ENCODE measurements around the gene TIMM22.
A peak's percentile ranks its signal among the peaks of the same experiment; 100 is the strongest.
"Not testable (repeated sequence)": the region's sequence is repeated elsewhere in the genome, so short reads cannot be mapped to it uniquely, and the experiment has no call there.

The TIMM22 gene

DNA sequence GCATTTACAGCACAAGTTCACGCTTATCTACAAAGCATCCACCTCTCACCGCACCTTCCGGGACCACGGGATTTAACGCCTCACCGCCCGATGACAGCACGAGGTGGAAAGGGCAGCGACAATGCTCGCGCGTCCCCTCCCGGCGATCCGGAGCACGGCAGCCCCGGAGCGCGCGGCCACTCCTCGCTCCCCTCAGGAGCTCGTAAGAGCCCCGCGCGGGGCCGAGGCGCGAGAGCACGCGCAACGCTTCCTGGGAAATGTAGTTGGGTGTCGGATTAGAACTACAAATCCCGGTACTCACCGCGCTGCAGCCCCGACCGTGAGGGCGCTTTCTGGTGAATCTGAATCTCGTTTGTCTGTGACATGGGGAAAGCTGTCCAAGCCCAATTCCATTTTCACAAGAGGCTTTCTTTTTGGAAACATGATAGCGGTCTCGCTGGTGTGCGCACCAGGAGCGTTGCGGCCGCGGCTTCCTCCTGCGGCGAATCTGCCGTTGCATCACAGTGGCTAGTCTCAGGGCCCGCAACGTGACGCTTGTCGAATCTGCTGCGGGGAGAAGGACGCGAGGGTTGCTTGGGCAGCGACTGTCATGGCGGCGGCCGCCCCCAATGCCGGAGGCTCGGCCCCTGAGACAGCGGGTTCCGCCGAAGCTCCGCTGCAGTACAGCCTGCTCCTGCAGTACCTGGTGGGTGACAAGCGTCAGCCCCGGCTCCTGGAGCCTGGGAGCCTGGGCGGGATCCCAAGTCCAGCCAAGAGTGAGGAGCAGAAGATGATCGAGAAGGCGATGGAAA, at the start of gene TIMM22:
TIMM22 (plus strand) TSS at position 576 of the 791 bp plus-strand sequence; CDS start at position 590, 14 bp downstream.
- peak; percentile 95 for DNase-seq

DNA sequence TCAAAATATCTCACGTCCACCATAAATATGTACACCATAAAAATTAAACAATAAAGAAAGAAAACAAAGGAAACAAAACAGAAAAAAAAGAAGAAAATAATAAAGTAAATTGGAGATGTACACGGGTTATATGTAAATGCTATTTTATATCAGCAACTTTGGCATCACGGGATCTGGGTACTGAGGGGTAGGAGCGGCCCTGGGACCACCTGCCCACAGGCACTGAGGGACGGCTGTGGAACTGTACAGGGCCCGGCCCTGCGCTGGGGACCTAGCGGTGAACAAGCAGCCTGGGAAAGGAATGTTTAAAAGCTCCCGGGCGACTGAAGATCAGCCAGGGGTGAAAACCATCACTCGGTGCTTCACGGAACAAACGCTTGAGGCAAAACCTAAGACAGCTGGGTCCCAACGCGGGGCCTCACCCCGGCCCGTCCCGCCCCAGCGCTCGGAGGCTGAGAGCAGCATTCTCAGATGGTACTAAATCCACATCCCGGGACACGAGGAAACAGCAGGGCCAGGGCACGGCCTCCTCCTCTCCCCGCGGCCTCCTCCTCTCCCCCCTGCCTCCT, 48.6 kb upstream of the TIMM22 start:
- no peak for DNase-seq

DNA sequence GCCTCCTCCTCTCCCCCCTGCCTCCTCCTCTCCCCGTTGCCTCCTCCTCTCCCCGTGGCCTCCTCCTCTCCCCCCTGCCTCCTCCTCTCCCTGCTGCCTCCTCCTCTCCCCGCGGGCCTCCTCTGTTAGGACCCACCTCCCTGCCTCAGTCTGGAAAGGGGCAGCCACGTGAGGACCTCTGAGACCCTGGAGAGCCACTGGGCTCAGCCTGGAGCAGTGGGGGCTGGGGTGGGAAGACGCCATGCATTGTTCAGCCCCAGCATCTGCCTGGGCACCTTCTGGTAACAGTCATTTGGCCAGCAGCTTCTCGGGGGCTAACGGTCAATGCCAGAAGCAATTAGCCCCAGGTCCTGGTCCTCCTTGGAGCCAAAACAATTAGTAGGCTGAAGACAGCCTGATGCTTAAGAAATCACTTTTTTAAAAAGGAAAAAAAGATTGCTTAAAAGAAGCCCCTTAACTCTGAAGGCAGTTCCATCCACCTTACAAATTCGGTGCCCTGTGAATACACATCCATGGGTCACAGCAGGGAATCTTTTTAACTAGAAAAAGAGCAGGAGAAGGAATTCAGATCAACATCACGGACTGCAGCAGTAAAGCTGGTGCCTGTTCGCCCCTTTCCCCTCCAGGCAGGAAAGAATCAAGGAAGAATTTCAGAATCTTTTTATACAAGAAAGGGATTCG, 47.2 kb upstream of the TIMM22 start:
- no peak for DNase-seq

DNA sequence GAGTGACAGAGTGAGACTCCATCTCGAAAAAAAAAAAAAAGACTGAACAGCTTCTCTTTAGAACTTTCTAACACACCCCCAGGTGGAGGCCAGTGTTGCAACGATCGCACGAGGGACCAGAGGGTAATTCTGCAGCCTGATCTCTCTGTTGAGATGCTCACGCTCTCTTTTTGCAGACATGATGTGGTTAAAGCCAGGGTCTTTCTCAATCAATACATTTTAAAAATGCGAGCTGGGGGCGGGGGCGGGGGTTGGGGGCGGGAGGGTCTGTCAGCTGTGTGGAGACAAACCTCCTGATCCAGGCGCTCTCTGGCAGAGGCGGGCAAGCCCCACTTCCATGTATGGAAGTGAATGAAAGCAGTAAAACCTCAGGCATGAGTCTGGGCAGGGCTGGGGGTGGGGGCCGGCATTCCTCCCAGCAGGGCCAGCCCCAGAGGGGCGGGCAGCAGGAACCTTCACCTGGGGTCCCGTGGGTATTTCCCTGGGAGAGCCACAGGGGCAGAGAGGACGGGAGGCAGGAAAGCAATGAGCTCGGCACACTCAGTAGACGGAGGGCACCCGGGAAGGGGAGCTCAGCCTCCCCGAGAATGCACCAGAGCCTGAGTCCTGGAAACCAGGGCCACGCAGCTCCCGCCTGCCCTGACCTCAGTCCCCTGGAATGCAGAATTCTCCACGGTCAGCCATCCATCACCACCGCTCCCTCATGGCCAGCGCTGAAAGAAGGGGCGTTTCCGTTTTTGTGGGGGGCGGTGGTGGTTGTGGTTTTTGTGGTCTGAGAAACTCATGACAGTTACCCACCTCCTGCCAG, 45.4 kb upstream of the TIMM22 start:
- no peak for DNase-seq

DNA sequence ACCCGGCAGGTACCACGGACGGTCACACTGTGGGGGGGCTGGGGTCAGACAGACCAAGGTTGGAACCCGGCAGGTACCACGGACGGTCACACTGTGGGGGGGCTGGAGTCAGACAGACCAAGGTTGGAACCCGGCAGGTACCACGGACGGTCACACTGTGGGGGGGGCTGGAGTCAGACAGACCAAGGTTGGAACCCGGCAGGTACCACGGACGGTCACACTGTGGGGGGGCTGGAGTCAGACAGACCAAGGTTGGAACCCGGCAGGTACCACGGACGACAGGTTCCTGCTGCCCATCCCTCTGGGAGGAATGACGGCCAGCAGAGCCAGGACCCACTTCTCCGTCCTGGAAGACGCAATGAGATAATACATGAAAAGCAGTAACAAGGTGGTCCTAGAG, 44.3 kb upstream of the TIMM22 start:
- DNase-seq, result not testable (repeated sequence)

DNA sequence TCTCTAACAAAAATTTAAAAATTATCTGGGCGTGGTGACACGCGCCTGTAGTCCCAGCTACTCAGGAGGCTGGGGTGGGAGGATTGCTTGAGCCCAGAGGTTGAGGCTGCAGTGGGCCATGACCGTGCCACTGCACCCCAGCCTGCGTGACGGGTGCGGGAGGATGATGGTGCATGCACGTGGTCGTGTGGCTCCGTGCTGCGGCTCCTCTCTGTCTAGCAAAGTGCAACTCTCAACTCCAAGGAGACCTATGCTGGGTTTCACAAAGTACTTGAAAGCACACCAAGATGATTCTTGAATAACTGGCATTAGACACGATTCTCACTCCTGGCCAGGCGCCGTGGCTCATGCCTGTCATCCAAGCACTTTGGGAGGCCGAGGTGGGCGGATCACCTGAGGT, 43.2 kb upstream of the TIMM22 start:
- DNase-seq, result no peak

DNA sequence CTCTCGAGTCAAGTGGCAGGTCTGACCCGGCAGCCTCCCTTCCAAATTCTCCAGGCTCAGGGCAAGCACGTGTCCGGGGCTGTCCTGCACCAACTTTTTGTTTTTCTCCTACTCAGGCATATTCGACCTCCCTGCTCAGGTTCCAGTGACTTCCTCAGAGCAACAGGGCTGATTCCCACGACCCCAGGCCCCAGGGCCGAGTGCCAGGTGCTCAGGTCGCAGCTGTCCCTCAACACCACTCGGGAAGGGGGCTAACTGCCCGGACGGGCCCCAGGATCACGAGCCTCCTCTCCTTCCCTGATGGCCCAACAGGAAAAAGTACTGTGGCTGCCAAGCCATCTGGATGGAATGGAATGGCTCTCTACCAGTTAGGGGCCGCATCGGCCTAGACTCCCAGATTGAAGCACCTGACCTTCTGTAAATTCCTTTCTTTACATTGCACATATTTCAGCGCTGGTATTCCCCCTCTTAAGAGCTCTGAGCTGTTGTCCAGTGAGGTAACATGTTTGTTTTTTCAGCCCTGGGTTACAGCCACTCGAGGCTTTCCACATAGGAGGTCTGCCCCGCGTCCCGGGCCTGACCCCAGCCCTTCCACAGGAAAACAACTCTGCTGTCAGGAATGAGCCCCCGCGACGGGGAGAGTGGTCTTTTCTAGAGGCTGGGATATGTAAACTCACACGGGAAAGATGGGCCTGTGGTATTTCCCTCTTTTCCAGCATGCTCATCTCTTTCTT, 42.3 kb upstream of the TIMM22 start:
- no peak for DNase-seq

DNA sequence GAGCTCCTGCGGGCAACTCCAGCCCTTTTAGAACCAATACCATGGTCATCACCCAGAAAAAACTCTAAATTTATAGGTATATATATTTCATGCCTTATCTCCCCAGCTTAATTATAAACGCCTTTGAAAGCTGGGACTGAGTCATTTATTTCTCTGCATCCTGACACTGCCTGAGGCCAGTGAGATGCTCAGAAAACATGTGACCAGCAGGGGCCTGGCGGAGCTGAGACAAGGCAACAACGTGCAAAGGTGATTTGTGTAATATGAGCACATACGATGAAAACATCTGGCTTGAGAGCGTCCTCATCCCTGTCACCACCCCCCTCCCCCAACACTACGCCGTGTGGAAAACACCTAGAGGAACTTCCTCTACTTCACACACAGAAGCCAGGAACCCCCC, 40.0 kb upstream of the TIMM22 start:
- peak; percentile 28 for DNase-seq

DNA sequence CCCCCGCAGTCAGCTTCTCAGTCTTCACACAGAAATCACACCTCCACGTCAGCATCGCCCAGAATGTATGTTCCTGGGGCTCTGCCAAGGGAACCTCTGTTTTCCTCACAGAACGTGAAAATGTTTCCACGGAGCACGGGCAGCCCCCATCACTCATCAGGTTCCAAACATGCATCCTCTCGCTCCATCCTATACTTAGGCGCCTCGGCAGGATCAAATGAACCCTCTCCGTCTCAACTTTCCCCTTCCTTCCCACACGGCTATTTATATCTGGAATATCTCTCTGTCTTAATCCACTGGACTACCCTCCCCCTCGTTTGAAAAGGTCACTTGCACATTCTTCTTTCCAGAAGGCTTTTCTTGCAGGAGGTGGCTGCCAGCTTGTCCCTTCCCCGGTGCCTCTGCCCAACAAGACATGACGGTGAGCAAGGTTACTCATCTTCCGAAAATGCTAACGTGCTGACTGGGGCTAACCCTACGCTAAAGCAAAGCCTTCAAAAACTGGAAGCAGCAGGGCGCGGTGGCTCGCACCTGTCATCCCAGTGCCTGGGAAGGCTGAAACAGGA, 39.0 kb upstream of the TIMM22 start:
- peak; percentile 14 for DNase-seq

DNA sequence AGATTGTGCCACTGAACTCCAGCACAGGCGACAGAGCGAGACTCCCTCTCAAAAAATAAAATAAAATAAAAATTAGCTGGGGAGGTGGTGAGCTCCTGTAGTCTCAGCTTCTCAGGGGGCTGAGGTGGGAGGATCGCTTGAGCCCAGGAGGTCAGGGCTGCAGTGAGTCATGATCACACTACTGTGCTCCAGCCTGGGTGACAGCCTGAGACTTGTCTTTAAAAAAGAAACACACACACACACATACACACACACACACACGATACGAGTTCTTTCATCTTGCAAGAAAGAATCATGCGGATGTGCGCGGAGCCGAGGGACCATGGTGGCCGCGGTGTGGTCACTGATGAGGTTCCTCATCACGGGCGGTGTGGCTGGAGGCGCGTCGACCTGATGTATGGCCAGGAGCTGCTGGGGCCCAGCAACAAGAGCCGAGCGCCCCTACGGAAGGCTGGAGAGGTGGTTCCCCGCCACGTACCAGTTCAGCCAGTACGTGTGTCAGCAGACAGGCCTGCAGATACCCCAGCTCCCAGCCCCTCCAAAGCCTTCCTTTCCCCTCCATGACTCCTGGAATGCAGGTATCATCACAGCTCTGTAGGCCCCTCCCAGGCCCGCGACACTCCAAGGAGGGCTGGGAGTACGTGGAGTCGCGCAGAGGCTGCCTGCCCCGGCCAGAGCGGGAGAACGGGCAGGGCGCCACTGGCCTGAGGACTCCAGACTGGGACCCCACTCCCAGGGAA, 38.0 kb upstream of the TIMM22 start:
- DNase-seq, result no peak

DNA sequence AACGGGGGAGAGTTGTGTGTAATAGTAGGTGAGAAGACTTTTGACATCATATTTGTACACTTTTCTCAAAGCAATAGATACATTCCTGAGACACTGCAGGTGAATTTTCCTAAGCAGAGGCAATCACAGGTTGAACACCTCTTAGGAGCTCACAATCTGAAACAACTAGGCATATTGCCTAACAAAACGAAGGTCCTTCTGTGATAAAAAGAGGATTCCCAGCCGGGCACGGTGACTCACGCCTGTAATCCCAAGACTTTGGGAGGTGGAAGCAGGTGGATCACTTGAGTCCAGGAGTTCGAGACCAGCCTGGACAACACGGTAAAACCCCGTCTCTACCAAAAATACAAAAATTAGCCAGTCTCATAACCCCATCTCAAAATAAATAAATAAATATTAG, 34.8 kb upstream of the TIMM22 start:
- DNase-seq, result no peak

DNA sequence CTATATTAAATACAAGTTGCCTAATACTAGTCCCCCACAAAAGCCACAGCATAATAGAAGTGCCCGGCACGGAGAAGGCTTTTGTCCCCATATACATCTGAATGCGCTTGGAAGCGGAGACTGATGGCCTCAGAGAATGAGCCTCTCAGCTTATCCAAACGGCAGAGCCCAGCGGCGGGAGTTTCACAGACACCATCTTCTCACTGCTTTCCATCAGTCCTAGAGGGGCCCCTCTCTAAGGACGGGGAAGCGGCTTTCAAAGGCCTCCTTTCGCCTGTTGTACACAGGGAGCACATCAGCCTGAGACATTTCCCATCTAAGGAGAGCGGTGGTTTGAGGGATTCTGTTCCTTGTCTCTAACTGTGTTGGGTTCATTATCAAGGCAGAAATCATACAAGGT, 34.3 kb upstream of the TIMM22 start:
- DNase-seq, result no peak

DNA sequence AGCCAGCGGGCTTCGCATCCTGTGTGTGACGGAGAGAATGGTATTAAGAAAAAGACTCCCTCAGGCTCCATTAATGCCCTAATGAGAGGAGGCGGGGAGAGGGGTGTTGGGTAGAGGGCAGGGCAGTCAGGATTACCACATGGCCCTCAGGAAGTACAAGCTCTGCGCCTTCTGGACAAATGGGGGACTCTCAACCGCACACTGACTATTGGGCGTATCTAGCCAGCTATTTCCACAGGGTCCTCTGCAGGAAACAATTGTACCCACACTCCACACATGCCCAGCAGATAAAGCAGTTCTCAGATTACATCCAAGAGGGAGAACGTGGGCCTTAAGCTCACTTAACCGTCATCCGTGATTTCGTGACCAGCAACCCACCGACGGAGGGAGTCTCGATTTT, 32.1 kb upstream of the TIMM22 start:
- no peak for DNase-seq

DNA sequence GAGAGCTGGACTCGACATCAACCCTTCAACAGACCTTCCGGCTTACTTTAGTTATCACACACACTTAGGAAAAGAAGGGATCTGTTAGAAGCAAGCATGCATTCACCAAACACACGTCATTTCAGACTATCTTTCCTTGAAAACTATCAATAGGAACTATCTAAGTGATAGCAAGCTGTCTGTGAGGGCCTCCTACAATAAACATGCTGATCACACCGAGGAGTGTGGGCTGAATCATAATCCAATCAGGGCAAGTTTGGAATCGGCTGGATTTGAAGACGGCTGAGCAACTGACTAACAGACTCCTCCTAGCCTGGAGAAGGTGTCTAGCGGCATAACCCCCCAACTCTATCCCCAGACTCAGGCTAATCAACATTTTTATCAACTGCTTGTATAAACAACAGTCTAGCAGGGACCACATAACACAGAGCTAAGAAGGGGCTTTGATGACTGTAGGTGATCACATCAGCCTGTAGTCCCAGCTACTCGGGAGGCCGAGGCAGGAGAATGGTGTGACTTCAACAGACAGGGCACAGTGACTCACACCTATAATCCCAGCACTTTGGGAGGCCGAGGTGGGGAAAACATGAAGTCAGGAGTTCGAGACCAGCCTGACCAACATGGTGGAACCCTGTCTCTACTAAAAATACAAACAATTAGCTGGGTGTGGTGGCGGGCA, 31.5 kb upstream of the TIMM22 start:
- DNase-seq, result no peak

DNA sequence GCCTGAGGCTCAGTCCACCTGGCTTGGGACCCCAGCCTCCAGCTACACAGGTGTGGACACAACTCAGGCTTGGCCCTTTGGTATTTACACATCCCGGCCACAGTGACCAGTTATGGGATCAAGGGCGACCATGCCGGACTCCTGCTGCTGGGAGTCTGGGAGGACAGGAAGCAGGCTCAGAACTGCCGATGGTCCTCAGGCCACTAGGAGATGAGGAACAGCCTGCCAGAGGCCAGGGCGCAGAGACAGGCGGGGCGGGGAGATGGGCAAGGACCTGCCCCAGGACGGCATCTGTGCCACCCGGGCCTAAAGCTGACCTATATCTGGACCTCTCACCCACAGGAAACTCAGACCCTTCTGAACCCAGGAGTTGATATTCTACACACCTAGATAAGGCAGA, 29.8 kb upstream of the TIMM22 start:
- DNase-seq, result no peak

DNA sequence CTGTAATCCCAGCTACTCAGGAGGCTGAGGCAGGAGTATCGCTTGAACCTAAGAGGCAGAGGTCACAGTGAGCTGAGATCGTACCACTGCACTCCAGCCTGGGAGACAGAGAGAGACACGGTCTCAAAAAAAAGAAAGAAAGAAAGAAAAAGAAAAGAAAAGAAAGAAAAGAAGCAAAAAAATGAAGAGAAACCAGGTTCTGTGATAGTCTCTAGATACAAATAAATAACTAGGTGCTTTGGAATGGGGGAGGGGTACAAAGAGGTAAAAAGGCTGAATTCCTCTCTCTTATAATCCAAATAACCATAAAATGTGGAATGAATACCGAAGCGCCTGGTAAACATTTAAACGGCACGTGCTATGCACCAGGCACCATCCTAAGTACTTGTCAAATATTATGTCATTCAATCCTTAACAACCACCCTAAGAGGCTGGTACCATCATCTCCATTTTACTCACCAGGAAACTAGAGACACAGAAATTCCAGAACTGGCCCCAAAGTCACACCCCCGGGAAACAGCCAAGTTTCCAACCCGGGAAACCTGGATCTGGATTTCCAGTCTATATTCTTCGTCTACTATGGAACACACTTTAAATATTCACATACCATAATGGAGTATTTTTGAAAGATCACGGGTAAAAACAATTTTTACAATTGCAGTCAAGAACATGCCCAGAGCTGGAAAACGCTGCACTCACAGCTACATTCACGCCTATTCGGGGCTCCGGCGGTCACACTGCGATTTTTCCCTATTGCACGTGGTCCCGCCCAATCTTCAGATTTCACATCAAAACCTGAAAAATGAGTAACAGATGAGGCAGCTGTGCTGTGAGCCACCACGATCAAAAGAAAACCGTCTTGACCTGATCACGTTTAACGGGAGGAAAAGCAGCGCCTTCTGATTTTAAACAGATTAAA, 27.9 kb upstream of the TIMM22 start:
- DNase-seq, result no peak

DNA sequence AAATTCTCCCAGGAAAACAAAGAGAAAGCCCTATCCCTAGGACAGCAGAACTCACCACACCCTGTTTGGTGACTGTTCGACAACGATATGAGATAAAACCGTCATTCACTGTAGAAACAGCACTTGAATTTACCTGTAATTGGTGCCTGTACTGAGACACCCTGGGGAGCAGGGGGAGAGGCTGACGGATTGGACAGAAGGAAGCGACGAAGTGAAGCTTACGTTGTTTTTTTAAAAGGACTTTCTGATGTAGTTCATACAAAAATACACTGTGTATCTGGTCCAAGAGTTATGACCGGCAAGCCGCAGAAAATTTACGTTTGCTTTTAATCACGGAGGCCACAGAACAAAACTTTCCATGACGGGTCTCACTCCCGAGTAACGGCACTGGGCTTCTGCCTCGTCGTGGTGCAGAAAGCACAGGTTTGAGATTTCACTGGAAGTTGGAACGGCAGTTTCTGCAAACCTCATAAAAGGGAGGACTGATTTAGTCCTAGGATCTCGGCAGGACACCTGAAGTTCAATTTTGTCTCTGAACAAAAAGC, 27.0 kb upstream of the TIMM22 start:
- DNase-seq, result no peak

DNA sequence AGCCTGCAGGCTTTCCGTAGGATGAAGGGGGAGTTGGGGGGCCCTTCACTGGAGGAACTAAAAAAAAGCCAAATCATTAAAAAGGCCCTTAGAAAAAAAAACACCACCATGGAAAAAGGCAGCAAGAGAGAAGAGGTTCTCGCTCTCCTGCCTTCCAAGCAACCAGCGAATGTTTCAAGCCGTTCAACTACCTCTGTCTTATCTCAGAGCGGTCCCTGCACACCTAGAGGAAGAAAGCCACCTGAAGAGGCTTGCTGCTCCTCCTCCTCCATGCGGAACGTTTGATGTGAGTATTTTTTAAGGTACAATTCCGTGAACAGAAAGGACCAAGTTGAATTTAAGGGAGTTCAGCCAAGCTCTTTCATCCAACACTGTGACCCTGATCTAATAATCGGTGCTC, 26.6 kb upstream of the TIMM22 start:
- DNase-seq, result no peak

DNA sequence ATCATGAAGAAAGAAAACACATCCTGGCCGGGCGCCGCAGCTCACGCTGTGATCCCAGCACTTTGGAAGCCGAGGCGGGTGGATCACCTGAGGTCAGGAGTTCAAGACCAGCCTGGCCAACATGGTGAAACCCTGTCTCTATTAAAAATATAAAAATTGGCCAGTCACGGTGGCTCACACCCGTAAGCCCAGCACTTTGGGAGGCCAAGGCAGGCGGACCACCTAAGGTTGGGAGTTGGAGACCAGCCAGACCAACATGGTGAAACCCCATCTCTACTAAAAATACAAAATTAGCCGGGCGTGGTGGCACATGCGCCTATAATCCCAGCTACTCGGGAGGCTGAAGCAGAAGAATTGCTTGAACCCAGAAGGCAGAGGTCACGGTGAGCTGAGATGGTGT, 25.1 kb upstream of the TIMM22 start:
- not testable (repeated sequence) for DNase-seq

DNA sequence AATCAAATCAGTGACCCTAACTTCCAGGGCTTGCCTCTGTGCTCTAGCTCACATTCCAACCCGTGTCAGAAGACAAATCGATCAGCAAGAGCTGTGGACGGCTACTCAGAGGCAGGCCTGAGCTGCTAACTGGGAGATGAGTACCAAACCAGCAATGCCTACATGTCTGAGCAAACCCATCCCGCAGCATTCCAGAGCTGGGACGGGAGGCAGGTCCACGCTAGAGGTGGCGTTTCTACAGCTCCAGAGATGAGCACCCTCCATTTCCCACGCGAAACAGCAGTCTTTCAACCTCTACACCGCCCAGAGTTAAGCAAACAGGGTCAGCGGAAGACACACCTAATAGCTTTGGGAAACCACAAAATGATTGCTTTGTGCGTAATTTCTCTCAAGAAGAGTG, 23.9 kb upstream of the TIMM22 start:
- no peak for DNase-seq
